Nephron progenitor cell (in vitro differentiated cells): ENCODE results near the gene CCDC171.
A peak's percentile ranks its signal among the peaks of the same experiment; 100 is the strongest.

Source experiments
- DNase-seq: peaks from one replicate; pipeline ENCODE4 v3.0.0; 2021
- H3K27ac Mint-ChIP-seq: 2 replicates; pipeline ENCODE4 v1.8.0; 2021; ENCODE audit warnings: mild to moderate bottlenecking, moderate library complexity, mixed read lengths
- H3K27me3 Mint-ChIP-seq: 2 replicates; pipeline ENCODE4 v1.8.0; 2021; ENCODE audit warnings: mild to moderate bottlenecking, low read depth, mixed read lengths; ENCODE audit not compliant: poor library complexity
- H3K36me3 Mint-ChIP-seq: 2 replicates; pipeline ENCODE4 v1.8.0; 2021; ENCODE audit warnings: low read depth, mixed read lengths
- H3K4me1 Mint-ChIP-seq: 2 replicates; pipeline ENCODE4 v1.8.0; 2021; ENCODE audit warnings: mixed read lengths
- H3K4me3 Mint-ChIP-seq: 2 replicates; pipeline ENCODE4 v1.8.0; 2021; ENCODE audit warnings: mild to moderate bottlenecking, moderate library complexity, mixed read lengths
- H3K9me3 Mint-ChIP-seq: 2 replicates; pipeline ENCODE4 v1.8.0; 2021; ENCODE audit warnings: mild to moderate bottlenecking, moderate library complexity, mixed read lengths
- TF ChIP-seq, protein P1 (sequence below): fragments of 200-600 bp; sonication (generic); IDR thresholded peaks from 2 replicates; pipeline ENCODE4 v1.5.0; 2021; ENCODE audit warnings: antibody characterized with exemption

CCDC171 gene

DNA sequence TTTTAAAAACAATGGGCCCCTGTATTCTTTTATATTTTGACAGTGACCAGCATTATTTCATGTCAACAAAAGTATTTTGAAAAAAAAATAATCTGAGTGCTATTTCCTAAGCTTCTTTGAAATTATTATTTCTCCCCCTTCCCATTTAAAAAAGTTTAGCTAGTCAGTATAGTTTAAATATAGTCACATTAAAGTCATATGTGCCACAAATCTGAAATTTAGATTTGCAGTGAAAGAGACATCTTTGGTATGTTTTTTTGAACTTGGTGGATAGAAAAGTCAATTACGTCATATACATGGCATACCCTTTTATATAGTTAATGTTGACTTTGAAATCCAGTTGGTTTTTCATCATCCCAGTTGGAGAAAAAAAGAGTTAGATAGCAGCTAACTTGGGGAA is 297.0 kb downstream of the CCDC171 start:
- H3K4me1 Mint-ChIP-seq: no peaks in the 10 kb centered on the region
- H3K27ac Mint-ChIP-seq: no peak overlapping the region
- TF ChIP-seq, protein P1, sequence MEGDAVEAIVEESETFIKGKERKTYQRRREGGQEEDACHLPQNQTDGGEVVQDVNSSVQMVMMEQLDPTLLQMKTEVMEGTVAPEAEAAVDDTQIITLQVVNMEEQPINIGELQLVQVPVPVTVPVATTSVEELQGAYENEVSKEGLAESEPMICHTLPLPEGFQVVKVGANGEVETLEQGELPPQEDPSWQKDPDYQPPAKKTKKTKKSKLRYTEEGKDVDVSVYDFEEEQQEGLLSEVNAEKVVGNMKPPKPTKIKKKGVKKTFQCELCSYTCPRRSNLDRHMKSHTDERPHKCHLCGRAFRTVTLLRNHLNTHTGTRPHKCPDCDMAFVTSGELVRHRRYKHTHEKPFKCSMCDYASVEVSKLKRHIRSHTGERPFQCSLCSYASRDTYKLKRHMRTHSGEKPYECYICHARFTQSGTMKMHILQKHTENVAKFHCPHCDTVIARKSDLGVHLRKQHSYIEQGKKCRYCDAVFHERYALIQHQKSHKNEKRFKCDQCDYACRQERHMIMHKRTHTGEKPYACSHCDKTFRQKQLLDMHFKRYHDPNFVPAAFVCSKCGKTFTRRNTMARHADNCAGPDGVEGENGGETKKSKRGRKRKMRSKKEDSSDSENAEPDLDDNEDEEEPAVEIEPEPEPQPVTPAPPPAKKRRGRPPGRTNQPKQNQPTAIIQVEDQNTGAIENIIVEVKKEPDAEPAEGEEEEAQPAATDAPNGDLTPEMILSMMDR: no peak
- H3K9me3 Mint-ChIP-seq: no peaks in the 10 kb centered on the region
- H3K27me3 Mint-ChIP-seq: peaks cover 9% of the 10 kb centered on the region
- H3K4me3 Mint-ChIP-seq: no peak overlapping the region
- no peak for DNase-seq
- H3K36me3 Mint-ChIP-seq: no peaks in the 10 kb centered on the region

DNA sequence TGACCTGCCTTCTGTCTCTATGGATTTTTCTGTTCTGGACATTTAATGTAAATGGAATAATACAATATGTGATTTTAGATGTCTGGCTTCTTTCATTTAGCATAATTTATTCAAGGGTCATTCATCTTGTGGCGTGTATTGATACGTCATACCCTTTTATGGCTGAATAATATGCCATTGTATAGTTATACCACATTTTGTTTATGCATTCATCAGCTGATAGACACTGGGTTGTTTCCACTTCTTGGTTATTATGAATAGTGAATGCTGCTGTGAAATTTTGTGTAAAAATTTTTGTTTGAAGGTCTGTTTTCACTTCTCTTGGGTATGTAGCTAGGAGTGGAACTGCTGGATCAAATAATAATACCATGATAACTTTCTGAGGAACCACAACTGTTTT is 298.9 kb downstream of the CCDC171 start:
- Mint-ChIP-seq H3K9me3 (no peaks in the 10 kb centered on the region), H3K36me3 (no peaks in the 10 kb centered on the region), H3K4me1 (no peaks in the 10 kb centered on the region), H3K27me3 (peaks cover 9% of the 10 kb centered on the region), H3K4me3 (no peak overlapping the region), H3K27ac (no peak overlapping the region)
- TF ChIP-seq, protein P1: no peak
- no peak for DNase-seq

DNA sequence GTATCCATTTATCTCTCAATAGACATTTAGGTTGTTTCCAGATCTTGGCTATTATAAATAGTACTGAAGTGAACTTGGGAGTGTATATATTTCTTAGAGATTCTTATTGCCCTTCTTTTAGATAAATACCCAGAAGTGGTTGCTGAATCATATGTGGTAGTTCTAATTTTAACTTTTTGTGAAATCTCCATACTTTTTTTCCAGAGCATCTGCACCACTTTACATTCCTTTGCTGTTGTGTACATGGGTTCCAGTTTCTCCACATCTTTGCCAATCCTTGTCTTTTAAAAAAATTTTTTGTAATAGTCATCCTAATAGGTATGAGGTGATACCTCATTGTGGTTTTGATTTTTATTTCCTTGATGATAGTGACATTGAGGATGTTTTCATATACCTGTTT is 303.7 kb downstream of the CCDC171 start:
- no peaks in the 10 kb centered on the region for H3K4me1 Mint-ChIP-seq
- H3K4me3 Mint-ChIP-seq: no peak overlapping the region
- H3K27ac Mint-ChIP-seq: no peak overlapping the region
- H3K36me3 Mint-ChIP-seq: peaks cover 4% of the 10 kb centered on the region
- TF ChIP-seq, protein P1: no peak
- H3K27me3 Mint-ChIP-seq: peaks cover 9% of the 10 kb centered on the region
- peaks cover 3% of the 10 kb centered on the region for H3K9me3 Mint-ChIP-seq
- DNase-seq: no peak

DNA sequence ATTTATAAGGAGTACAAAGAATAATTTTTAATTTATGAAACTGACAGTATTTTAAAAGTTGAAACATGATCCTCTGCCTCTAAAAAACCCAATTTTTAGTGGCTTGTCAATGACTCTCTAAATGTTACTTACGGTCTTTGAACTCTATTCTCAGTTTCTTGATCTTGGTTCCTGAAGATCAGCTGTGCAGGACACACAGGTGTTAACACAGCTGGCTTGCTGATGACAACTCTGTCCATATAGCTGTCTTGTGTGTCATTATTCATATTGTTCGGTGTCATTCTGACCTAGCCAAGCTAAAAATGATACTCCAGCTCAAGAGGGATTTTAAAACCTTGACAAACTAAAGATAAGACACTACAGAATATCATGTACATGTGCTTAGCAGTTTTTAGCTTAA is 314.5 kb downstream of the CCDC171 start:
- no peak for DNase-seq
- H3K4me1 Mint-ChIP-seq: no peaks in the 10 kb centered on the region
- no peaks in the 10 kb centered on the region for H3K27me3 Mint-ChIP-seq
- TF ChIP-seq, protein P1: no peak
- H3K4me3 Mint-ChIP-seq: no peak overlapping the region
- H3K27ac Mint-ChIP-seq: no peak overlapping the region
- H3K9me3 Mint-ChIP-seq: peaks cover 1% of the 10 kb centered on the region
- H3K36me3 Mint-ChIP-seq: peaks cover 1% of the 10 kb centered on the region

DNA sequence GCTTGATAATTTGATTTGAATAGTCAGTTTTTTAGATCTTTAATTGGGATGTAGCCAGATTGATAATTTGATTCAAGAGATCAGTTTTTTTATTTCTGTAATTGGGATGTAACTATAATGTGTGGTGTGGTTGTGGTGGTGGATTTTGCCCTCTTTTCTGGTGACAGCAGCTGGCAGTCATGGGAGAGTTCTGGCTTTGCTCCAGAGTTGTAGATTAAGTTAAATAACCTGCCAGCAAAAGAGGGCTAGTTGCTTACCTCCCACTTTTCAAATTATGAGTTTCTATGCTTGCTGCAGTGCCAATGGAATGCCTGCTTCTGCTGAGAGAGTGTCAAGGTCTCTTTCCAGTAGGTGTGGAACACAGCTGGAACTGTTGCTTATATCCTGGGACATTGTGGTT is 315.1 kb downstream of the CCDC171 start:
- no peak for DNase-seq

DNA sequence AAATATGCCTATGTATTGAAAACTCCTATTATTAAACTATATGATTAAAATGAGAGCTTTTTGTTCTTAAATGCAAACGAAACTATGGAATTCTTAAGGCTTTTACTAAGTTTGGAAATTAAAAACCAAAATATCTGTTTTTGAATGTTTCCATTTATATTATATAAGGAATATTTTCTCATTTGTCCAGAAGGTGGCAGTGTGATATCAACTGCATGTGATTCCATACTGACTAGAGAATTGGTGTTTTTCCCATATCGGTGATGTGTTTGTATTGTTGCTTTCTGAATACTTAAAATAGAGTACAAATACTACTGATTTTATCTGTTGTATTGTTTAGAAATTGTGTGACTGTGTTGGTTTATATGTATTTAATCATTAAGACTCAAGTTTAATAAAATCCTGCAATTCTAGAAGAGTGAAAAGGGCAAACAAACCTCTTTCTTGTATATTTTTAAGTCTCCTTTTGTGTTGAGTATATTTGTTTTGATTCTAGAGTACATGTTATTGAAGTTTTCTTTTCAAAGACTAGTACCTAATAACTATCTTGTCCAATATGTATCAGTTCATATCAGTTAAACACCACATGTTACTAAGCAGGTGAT is 320.8 kb downstream of the CCDC171 start:
- TF ChIP-seq, protein P1: peak; percentile 84
- no peaks in the 10 kb centered on the region for H3K27me3 Mint-ChIP-seq
- DNase-seq: peak; percentile 6
- H3K9me3 Mint-ChIP-seq: no peaks in the 10 kb centered on the region
- H3K4me1 Mint-ChIP-seq: peaks cover 10% of the 10 kb centered on the region
- H3K27ac Mint-ChIP-seq: no peak overlapping the region
- H3K4me3 Mint-ChIP-seq: no peak overlapping the region
- H3K36me3 Mint-ChIP-seq: peaks cover 2% of the 10 kb centered on the region

More for the DNA sequence above, 315.1 kb downstream of the CCDC171 start:
- no peak overlapping the region for H3K4me3 Mint-ChIP-seq
- no peaks in the 10 kb centered on the region for H3K4me1 Mint-ChIP-seq
- no peaks in the 10 kb centered on the region for H3K27me3 Mint-ChIP-seq
- no peaks in the 10 kb centered on the region for H3K36me3 Mint-ChIP-seq
- TF ChIP-seq, protein P1: no peak
- H3K9me3 Mint-ChIP-seq: no peaks in the 10 kb centered on the region
- no peak overlapping the region for H3K27ac Mint-ChIP-seq
